Astrocyte of the spinal cord (primary cell): ENCODE measurements around the gene FRMD1.

Experiments used
- DNase-seq: peaks from one replicate; pipeline ENCODE4 v3.0.0; 2011; ENCODE audit warnings: low read depth, low spot score
- H3K4me3 ChIP-seq: 2 replicates; pipeline ENCODE4 v1.5.1; 2011; ENCODE audit warnings: low read depth, mild to moderate bottlenecking, low read length, moderate library complexity
- CTCF ChIP-seq: IDR thresholded peaks from 2 replicates; pipeline ENCODE4 v1.5.1; 2012; ENCODE audit warnings: low read depth, mild to moderate bottlenecking, low read length, inconsistent platforms
- in situ Hi-C: cut with HindIII; loops from 2 replicates; pipeline ENCODE4 v1.10.0; 2017; ENCODE audit warnings: low sequenced_read_pairs

The FRMD1 gene

GRCh38 chr6:168030908-168031307 lies 48.1 kb downstream of the FRMD1 start:
- no peak for TF ChIP-seq CTCF
- no peak for DNase-seq
- in situ Hi-C loops, result no loop called here
- no peak overlapping the region for H3K4me3 ChIP-seq

DNA sequence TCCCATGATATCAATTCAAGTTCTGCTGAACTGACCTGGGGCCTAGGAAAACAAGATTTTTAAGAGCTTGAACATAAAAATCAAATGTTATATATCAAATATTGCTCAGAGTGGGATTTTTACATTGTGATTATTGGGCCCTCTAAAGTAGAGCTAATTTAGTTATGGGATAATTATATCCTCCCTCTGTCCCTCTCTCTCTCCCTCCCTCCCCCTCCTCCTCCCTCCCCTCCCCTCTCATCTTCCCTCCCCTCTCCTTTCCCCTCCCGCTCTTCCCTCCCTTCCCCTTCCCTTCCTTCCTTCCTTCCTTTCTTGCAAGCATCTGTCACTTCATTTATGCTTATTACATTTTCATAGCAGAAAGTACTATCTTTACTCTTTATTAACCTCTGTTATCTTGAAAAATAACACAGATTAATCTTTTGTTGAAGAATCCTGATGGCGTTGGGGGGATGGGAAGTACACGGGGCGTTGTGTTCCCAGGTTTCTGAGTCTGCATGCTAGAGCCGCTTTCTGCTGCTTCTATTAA lies 48.7 kb downstream of the FRMD1 start:
- H3K4me3 ChIP-seq, result no peak overlapping the region
- DNase-seq, result no peak
- in situ Hi-C loops, result no loop called here
- no peak for TF ChIP-seq CTCF

DNA sequence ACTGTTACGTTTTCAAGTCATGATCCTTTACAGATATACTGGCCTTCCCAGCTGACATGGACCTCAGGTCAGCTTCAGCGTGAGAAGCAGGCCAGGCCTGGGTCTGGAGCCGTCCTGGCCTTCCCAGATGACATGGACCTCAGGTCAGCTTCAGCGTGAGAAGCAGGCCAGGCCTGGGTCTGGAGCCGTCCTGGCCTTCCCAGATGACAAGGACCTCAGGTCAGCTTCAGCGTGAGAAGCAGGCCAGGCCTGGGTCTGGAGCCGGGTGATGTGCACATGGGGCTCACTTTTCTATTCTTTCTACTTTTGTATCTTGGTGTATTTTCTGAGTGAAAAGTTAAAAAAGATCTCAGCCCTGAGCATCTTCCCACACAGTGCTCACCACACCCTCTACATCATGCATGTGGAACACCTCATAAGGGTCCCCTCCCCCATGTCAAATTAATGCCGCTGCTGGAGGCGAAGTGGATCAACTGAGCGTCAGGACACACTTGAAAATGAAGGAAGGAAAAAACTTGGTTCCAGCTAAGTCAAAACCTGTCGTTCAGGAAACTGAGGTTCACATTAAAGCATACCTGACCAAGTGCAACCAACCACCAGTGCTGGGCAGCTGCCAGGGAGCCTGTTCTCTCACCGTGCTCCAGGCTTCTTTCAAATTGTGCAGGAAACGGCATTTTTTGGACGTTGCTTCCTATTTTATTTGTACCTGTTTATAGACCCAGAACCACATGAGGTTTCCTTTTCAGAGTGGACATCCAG lies 49.4 kb downstream of the FRMD1 start:
- in situ Hi-C loops, result no loop called here
- TF ChIP-seq CTCF, result no peak
- no peak overlapping the region for H3K4me3 ChIP-seq

DNA sequence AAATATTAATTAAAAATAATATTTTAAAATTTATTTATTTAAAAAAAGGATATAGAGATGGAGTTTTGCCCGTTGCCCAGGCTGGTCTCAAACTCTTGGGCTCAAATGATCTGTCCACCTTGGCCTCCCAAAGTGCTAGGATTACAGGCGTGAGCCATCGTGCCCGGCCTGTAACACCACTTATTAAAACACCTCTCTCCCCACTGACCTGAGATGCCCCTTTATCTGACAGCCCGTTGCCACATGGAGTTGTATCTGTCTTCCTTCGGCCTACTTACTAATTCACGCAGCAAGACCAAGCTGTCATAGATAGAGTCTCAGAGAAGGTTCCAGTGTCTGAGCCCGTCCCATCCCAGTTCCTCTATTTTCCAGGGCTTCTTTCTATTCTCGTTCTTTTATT lies 50.8 kb downstream of the FRMD1 start:
- H3K4me3 ChIP-seq, result no peak overlapping the region
- no peak for DNase-seq
- in situ Hi-C loops, result no loop called here
- no peak for TF ChIP-seq CTCF

More for the DNA sequence above, 49.4 kb downstream of the FRMD1 start:
- no peak for DNase-seq

DNA sequence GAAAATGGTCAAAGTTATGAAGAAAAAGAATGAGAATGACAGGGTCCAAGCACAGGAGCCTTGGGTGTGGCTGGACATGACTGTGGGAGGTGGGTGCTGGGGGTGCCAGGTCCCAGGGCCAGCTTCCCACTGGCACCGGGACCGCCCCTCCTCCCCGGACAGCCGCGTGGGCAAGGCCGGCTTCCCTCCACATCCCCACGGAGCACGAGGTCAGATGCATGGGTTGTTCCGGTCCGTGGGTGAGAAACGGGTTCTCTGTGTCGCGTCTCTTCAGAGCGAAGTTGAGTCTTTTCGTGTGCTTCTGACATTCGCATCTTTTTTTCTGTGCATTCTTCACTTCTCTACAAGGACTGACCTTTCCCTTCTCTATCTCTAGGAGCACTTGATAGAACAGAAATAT lies 51.5 kb downstream of the FRMD1 start:
- DNase-seq, result no peak
- TF ChIP-seq CTCF, result no peak
- no peak overlapping the region for H3K4me3 ChIP-seq
- in situ Hi-C loops, result no loop called here

DNA sequence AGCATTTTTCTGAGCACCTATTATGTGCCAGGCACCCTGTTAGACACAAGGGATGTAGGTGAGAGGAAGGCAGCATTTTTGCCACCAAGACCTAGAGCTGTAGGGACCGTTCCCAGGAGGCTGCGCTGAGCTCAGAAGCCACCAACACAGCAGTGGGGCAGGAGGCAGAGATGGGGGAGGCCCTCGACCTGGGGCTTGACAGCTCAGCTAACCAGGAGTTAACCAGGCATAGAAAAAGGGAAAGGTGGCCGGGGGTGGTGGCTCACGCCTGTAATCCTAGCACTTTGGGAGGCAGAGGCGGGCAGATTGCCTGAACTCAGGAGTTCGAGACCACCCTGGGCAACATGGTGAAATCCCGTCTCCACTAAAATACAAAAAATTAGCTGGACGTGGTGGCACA lies 52.1 kb downstream of the FRMD1 start:
- no peak for DNase-seq
- TF ChIP-seq CTCF, result no peak
- in situ Hi-C loops, result no loop called here

More for the DNA sequence above, 52.1 kb downstream of the FRMD1 start:
- H3K4me3 ChIP-seq, result no peak overlapping the region
